H1 (cell line): Measurements from ENCODE around the gene PRRT2.
"Not testable (repeated sequence)": the region's sequence is repeated elsewhere in the genome, so short reads cannot be mapped to it uniquely, and the experiment has no call there.

Source experiments
- CBX5 ChIP-seq: fragments of 300-800, 300-1000 bp; sonication (generic); IDR thresholded peaks from 2 replicates; pipeline ENCODE4 v1.7.1; 2016; ENCODE audit warnings: antibody characterized with exemption, low read length, low read depth
- SRF ChIP-seq: IDR thresholded peaks from 2 replicates; pipeline ENCODE4 v1.6.1; 2011; ENCODE audit warnings: mild to moderate bottlenecking, low read depth, low read length, moderate library complexity
- TAF1 ChIP-seq: IDR thresholded peaks from 2 replicates; pipeline ENCODE4 v1.6.1; 2011; ENCODE audit warnings: mild to moderate bottlenecking, low read depth, low read length
- TF ChIP-seq, protein P1 (sequence below), 3 experiments: IDR thresholded peaks; 1 replicate in 2 of 3; 2 replicates in 1 of 3; pipeline versions ENCODE4 v1.5.1 to v1.6.1; 2011; ENCODE audit warnings: low read length in 3 of 3, mild to moderate bottlenecking in 3 of 3, inconsistent platforms in 2 of 3, low read depth in 1 of 3, moderate library complexity in 1 of 3; ENCODE audit not compliant: insufficient read depth in 1 of 3; ENCODE audit errors: control extremely low read depth in 1 of 3
- TF ChIP-seq, protein P2 (sequence below): IDR thresholded peaks from 2 replicates; pipeline ENCODE4 v1.6.1; 2012; ENCODE audit warnings: inconsistent platforms

DNA sequence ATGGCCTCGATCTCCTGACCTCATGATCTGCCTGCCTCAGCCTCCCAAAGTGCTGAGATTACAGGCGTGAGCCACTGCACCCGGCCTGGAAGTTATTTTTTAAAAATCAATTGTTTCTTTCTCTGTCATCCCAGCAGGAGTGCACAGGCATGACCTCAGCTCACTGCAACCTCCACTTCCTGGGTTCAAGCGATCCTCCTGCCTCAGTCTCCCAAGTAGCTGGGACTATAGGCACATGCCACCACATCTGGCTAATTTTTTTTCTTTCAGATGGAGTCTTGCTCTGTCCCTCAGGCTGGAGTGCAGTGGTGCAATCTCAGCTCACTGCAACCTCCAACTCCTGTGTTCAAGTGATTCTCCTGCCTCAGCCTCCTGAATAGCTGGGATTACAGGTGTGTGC lies 24.8 kb upstream of the PRRT2 start:
- not testable (repeated sequence) for TF ChIP-seq SRF, TAF1, CBX5
- TF ChIP-seq, protein P1, sequence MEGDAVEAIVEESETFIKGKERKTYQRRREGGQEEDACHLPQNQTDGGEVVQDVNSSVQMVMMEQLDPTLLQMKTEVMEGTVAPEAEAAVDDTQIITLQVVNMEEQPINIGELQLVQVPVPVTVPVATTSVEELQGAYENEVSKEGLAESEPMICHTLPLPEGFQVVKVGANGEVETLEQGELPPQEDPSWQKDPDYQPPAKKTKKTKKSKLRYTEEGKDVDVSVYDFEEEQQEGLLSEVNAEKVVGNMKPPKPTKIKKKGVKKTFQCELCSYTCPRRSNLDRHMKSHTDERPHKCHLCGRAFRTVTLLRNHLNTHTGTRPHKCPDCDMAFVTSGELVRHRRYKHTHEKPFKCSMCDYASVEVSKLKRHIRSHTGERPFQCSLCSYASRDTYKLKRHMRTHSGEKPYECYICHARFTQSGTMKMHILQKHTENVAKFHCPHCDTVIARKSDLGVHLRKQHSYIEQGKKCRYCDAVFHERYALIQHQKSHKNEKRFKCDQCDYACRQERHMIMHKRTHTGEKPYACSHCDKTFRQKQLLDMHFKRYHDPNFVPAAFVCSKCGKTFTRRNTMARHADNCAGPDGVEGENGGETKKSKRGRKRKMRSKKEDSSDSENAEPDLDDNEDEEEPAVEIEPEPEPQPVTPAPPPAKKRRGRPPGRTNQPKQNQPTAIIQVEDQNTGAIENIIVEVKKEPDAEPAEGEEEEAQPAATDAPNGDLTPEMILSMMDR (IDR thresholded peaks at IDR 0.05; ENCODE audit: control extremely low read depth in 1 of 3, insufficient read depth in 1 of 3, low read depth in 1 of 3, low read length in 3 of 3), result not testable (repeated sequence)
- TF ChIP-seq, protein P2, sequence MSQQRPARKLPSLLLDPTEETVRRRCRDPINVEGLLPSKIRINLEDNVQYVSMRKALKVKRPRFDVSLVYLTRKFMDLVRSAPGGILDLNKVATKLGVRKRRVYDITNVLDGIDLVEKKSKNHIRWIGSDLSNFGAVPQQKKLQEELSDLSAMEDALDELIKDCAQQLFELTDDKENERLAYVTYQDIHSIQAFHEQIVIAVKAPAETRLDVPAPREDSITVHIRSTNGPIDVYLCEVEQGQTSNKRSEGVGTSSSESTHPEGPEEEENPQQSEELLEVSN, result not testable (repeated sequence)
